Hematopoietic multipotent progenitor cell treated with erythropoietin and hydrocortisone succinate and interleukin-3 and kit ligand, for 4 days (in vitro differentiated cells): ENCODE data around the gene SORT1.

Experiments
- DNase-seq: peaks from one replicate; pipeline ENCODE4 v3.0.0-alpha.2; 2015

The SORT1 gene

DNA sequence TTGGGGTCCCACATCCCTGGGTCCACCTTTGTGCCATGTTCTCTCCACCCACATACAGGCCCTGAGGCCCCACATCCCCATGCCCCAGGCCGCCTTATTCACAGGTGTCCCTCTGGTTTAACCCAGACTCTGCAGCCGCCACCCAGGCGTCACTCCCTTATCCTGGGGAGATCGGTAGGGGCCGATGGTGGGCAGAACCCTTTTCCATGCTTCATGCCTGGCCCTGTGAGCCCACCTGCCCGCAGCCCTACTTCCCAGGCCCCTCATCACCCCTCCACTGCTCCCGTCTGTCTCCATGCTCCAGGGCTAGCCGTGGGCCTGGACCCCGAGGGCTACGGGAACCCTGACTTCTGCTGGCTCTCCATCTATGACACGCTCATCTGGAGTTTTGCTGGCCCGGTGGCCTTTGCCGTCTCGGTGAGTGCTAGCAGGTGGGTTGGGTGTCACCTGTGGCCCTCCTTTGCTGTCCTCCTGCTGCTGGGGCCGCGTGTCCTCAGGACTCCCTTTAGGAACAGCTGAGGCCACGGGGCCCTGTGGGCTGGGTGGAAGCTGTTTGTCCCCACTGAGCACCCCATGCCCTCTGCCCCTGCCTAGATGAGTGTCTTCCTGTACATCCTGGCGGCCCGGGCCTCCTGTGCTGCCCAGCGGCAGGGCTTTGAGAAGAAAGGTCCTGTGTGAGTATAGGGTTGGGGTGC, 126.9 kb downstream of the SORT1 start:
- DNase-seq, result no peak

DNA sequence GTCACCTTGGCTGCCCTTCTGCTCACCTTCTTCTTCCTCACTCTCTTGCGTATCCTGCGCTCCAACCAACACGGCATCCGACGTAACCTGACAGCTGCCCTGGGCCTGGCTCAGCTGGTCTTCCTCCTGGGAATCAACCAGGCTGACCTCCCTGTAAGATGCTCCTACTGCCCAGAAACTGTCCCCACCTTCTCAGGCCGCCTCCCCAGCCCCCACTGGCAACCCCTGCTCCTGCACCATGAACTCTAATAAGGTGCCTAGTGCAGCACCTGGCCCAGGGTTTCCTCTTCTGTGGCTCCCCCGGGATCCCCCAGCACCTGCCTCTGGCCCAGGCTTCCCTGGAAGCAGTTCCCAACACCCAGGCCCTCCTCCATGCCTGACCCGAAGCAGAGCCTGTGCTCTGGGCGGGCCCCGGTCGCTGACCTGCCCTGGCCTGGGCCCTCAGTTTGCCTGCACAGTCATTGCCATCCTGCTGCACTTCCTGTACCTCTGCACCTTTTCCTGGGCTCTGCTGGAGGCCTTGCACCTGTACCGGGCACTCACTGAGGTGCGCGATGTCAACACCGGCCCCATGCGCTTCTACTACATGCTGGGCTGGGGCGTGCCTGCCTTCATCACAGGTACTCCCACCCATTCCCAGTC, 127.6 kb downstream of the SORT1 start:
- DNase-seq, result no peak

DNA sequence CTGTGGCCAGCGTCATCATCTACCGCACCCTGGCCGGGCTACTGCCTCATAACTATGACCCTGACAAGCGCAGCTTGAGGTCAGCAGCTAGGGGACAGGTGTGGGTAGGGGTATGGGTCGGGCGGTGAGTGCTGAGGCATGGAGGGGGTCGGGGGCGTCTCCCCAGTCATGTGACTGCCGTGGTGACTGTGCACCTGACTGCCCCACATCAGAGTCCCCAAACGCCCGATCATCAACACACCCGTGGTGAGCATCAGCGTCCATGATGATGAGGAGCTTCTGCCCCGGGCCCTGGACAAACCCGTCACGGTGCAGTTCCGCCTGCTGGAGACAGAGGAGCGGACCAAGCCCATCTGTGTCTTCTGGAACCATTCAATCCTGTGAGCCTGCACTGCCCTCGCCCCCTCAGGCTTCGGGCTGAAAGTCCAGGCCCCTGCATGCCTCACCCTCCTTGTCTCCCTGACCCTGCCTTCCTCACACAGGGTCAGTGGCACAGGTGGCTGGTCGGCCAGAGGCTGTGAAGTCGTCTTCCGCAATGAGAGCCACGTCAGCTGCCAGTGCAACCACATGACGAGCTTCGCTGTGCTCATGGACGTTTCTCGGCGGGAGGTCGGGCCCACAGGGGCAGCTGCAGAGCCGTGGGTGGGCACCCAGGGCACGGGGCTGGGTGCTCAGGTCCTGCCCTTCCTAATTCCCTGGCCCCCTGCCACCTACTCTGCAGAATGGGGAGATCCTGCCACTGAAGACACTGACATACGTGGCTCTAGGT, 128.3 kb downstream of the SORT1 start:
- no peak for DNase-seq

DNA sequence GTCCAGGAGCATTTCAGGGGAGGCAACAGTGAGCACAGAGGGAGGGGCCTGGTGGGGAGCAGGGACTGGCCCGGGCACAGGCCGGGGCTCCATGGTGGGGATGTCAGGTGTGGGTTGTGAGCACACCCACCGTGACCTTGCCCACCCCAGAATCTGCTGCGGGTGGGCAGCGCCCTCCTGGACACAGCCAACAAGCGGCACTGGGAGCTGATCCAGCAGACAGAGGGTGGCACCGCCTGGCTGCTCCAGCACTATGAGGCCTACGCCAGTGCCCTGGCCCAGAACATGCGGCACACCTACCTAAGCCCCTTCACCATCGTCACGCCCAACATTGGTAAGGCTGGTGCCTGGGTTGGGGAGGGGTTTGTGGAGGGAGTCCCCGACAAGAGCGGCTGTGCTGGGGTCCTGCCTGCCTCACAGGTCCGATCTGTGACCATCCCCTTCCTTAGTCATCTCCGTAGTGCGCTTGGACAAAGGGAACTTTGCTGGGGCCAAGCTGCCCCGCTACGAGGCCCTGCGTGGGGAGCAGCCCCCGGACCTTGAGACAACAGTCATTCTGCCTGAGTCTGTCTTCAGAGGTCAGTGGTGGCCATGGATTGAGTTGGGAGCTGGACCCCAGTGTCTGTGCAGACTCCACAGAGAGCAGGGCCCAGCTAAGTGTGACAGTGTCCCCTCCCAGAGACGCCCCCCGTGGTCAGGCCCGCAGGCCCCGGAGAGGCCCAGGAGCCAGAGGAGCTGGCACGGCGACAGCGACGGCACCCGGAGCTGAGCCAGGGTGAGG, 129.1 kb downstream of the SORT1 start:
- no peak for DNase-seq

DNA sequence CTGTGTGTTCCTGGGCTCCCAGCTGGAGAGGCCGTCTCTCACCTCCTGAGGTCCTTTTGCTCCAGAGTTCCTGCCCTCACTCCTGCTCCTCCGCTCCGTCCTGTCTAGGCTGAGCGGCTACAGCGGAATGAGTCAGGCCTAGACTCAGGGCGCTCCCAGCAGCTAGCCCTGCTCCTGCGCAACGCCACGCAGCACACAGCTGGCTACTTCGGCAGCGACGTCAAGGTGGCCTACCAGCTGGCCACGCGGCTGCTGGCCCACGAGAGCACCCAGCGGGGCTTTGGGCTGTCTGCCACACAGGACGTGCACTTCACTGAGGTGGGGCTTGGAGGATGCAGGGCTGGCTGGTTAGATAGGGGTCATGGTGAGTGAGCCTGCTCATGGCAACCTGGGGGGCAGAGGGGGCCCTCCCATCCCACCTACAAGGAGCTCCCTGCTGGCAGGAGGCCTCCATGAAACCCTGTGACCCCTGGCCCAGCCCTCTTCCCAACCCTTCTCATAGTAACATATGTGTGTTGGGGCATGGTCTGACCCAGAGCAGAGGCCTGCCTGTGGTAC, 129.9 kb downstream of the SORT1 start:
- no peak for DNase-seq

DNA sequence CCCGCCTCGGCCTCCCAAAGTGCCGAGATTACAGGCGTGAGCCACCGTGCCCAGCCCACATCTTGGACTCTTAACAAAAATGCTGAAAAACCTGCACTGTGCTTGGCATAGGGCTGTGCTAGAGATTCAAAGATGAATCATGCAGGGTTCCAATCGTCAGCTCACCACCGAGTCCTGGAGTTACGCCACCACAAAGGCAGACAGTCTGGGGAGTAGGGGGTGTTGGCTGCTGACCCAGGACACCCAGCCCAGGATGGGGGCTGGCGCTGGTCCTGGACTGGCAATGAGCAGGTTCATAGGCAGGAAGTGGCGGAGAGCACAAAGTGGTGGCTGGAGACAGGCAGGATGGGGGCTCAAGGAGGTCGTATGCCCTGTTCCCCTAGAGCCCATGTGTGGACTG, 130.8 kb downstream of the SORT1 start:
- no peak for DNase-seq

DNA sequence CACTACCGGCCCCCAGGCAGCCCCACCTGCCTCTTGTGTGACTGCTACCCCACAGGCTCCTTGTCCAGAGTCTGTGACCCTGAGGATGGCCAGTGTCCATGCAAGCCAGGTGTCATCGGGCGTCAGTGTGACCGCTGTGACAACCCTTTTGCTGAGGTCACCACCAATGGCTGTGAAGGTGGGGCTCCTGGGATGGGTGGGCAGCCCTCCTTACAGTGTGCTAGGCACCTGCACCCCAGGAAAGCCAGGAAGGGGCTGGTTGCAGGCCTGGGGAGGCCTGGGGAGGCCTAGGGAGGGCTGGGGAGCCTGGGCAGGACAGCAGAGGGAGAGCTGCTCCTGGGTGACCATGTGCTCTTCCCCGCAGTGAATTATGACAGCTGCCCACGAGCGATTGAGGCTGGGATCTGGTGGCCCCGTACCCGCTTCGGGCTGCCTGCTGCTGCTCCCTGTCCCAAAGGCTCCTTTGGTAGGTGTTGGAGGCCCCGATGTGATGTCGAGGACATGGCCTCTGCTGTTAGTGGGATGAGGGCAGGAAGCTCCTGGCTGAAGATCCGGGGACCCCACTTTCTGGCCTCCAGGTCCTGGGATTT, 131.9 kb downstream of the SORT1 start:
- no peak for DNase-seq

DNA sequence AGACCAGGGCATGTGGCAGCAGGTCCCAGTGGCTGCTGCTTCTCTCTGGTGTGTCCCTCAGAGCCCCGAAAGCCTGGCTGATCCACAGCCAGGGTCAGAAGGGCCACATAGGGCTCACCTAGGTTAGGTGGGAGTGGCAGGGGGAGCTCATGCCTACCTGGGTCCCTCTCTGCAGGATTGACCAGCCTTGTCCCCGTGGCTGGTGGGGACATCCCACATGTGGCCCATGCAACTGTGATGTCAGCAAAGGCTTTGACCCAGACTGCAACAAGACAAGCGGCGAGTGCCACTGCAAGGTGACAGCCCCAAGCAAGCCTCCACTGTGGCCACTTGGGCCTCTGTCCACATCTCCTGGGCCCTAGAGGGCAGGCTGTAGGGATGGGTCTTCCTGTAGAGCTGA, 132.7 kb downstream of the SORT1 start:
- no peak for DNase-seq

DNA sequence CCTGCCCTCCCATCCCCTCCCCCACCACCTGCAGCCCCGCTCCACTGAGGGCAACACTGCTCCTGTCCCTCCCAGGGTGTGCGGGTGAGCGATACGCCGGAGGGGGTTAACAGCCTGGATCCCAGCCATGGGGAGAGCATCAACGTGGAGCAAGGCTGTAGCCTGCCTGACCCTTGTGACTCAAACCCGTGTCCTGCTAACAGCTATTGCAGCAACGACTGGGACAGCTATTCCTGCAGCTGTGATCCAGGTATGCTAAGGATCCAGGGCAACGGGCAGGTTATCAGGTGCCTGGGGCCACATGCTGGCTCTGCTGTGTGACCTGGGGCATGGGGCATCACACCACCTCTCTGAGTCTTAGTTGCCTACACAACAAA, 133.4 kb downstream of the SORT1 start:
- DNase-seq, result no peak

DNA sequence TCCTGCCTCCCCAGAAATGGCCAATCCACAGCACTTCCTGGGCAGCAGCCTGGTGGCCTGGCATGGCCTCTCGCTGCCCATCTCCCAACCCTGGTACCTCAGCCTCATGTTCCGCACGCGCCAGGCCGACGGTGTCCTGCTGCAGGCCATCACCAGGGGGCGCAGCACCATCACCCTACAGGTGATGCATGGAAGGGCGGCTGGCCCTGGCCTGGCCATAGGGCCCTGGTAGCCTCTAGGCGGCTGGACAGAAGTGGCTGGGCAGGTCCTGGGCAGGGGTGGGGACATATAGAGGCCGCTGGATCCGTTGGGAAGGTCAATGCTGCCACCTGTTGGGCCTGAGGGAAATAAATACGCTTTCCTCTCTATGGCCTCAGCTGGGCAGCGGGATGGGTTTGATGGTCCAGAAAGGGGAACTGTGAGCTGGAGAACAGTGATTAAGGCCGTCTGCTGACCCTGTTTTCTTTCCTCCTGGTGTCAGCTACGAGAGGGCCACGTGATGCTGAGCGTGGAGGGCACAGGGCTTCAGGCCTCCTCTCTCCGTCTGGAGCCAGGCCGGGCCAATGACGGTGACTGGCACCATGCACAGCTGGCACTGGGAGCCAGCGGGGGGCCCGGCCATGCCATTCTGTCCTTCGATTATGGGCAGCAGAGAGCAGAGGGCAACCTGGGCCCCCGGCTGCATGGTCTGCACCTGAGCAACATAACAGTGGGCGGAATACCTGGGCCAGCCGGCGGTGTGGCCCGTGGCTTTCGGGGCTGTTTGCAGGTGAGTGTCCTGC, 133.9 kb downstream of the SORT1 start:
- peak; percentile 85 for DNase-seq

DNA sequence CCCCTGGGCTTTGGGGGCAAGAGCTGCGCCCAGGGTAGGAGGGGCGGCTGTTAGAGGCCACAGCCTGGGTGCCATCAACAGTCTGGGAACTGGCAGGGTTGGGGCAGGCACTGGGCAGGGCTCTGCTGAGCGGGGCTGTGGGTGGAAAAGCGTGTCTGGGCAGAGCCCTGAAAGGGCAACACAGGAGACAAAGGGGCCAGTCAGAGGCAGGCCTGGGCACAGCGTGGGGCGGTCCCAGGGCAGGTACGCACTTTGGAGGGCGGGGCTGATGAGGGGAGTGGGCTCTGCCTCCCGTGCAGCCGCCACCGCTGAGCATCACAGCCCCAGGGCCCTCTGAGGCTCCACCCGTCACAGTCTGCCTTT, 134.5 kb downstream of the SORT1 start:
- no peak for DNase-seq

DNA sequence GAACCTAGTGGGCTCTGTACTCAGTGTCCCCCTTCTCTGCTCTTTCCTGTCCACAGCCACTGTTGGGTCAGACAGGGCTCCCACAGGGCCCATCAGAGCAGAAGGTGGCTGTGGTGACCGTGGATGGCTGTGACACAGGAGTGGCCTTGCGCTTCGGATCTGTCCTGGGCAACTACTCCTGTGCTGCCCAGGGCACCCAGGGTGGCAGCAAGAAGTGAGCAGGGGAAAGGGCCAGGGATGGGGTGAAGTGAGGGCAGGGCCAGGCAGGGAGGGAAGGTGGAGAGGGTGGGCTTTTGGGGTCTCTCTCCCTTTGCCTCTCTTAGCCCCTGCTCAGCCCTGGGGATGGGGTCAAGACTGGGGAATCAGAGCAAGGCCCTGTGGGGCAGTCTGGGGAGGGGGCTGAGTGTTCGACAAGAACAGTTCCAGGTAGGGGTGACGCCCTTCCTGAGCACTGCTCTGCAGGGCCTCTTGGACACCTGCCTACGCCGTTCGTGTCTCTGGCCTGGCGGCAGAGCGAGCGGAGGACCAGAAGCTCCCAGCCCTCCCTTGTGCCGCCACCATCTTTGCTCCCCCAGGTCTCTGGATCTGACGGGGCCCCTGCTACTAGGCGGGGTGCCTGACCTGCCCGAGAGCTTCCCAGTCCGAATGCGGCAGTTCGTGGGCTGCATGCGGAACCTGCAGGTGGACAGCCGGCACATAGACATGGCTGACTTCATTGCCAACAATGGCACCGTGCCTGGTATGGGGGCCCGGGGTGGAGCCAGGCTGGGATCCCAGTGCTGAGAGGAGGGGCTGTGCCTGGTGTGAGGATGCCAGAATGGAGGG, 135.3 kb downstream of the SORT1 start:
- DNase-seq, result no peak

DNA sequence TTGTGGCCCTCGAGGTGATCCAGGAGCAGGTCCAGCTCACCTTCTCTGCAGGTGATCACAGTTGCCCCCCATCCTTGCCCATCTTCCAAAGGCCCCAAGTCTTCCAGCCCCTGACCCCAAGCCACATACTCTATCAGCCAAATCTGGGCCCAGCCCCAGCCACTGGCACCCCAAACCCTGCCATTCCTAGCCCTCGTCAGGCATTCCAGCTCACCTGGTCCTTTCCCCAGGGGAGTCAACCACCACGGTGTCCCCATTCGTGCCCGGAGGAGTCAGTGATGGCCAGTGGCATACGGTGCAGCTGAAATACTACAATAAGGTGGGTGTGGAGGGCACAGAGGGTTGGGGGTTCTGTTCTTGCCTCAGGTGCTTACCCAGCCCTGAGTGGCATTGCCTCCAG, 136.1 kb downstream of the SORT1 start:
- no peak for DNase-seq

DNA sequence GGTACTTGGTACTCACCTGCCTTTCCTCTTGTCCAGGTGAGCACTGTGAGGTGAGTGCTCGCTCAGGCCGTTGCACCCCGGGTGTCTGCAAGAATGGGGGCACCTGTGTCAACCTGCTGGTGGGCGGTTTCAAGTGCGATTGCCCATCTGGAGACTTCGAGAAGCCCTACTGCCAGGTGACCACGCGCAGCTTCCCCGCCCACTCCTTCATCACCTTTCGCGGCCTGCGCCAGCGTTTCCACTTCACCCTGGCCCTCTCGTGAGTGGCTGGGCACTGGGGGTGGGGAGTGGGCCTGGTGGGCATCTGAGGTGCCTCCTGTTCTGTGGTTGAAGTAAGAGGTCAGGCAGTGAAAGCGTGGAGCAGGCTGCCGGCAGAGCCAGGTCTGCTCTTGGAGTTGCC, 136.7 kb downstream of the SORT1 start:
- no peak for DNase-seq

DNA sequence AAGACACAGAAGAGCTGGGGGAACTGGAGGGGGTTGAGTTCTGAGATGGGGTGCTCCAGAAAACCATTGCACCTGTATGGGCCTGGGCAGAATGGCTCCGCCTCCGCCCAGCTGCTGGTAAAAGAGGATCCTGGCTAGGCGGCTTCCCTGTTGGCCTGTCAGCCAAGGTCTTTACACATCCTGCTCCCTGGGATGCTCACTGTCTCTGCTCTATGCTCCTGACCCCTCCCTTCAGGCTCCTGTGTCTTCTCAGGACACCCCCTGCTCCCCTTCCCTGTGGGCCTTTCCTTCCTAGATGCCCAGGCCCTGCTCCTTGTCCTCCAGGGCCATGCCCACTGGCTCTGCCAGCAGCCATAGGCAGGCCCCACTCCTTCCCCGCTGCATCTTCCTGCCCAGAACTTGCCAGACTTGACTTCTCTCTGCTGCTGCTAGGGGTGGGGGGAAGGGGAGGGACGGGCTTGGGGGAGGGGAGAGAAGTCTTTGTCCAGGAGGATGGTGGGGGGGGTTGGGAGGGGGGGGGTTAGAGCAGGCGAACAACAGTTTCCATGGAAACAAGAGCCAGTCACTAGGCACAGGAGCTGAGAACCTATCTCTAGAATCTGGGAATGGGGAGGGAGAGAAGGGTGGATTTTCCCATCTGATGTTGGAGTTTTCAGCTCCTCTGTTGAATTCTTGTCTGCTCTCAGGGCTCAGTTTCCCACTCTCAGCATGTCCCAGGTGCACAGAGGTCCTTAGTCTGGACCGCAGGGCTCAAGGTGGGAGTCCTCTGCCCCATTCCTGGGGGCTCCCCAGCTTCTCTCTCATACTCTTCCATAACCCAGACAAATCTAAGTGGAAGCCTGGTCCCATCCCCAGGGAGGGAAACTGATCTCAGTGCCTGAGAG, 137.8 kb downstream of the SORT1 start:
- DNase-seq, result no peak
